ENCODE data around the gene ARHGAP18.
"Not testable (repeated sequence)": the region's sequence is repeated elsewhere in the genome, so short reads cannot be mapped to it uniquely, and the experiment has no call there.

ARHGAP18 gene

GRCh38 chr6:129583866-129584265 lies 126.1 kb downstream of the ARHGAP18 start:
- DNase-seq (ENCODE audit: low read depth): no peak

- DNase-seq (ENCODE audit: low read depth): no peak
Observed at GRCh38 chr6:129578315-129578714, 131.7 kb downstream of the ARHGAP18 start.

- DNase-seq (ENCODE audit: low read depth): no peak
Observed at GRCh38 chr6:129577691-129578090, 132.3 kb downstream of the ARHGAP18 start.

- DNase-seq (ENCODE audit: low read depth): no peak
Observed at GRCh38 chr6:129576456-129576855, 133.5 kb downstream of the ARHGAP18 start.

- no peak for DNase-seq (ENCODE audit: low read depth)
Observed at GRCh38 chr6:129575378-129576118, 134.4 kb downstream of the ARHGAP18 start.

GRCh38 chr6:129574605-129575004 lies 135.4 kb downstream of the ARHGAP18 start:
- not testable (repeated sequence) for DNase-seq (ENCODE audit: low read depth)

- not testable (repeated sequence) for DNase-seq (ENCODE audit: low read depth)
Observed at GRCh38 chr6:129570929-129571328, 139.0 kb downstream of the ARHGAP18 start.

- no peak for DNase-seq (ENCODE audit: low read depth)
Observed at GRCh38 chr6:129568015-129568414, 142.0 kb downstream of the ARHGAP18 start.

GRCh38 chr6:129567374-129567773 lies 142.6 kb downstream of the ARHGAP18 start:
- DNase-seq (ENCODE audit: low read depth): peak; percentile 1

- DNase-seq (ENCODE audit: low read depth): no peak
Observed at GRCh38 chr6:129565811-129566210, 144.2 kb downstream of the ARHGAP18 start.

GRCh38 chr6:129565366-129565765 lies 144.6 kb downstream of the ARHGAP18 start:
- no peak for DNase-seq (ENCODE audit: low read depth)

- DNase-seq (ENCODE audit: low read depth): no peak
Observed at GRCh38 chr6:129558248-129558647, 151.7 kb downstream of the ARHGAP18 start.

- no peak for DNase-seq (ENCODE audit: low read depth)
Observed at GRCh38 chr6:129555206-129555832, 154.7 kb downstream of the ARHGAP18 start.

- DNase-seq (ENCODE audit: low read depth): no peak
Observed at GRCh38 chr6:129552413-129552812, 157.6 kb downstream of the ARHGAP18 start.

GRCh38 chr6:129551486-129551885 lies 158.5 kb downstream of the ARHGAP18 start:
- DNase-seq (ENCODE audit: low read depth): no peak

GRCh38 chr6:129546702-129547101 lies 163.3 kb downstream of the ARHGAP18 start:
- no peak for DNase-seq (ENCODE audit: low read depth)

GRCh38 chr6:129544892-129545612 lies 164.9 kb downstream of the ARHGAP18 start:
- no peak for DNase-seq (ENCODE audit: low read depth)

- no peak for DNase-seq (ENCODE audit: low read depth)
Observed at GRCh38 chr6:129543981-129544380, 166.0 kb downstream of the ARHGAP18 start.

GRCh38 chr6:129542705-129543104 lies 167.3 kb downstream of the ARHGAP18 start:
- no peak for DNase-seq (ENCODE audit: low read depth)

- DNase-seq (ENCODE audit: low read depth): no peak
Observed at GRCh38 chr6:129539032-129539431, 170.9 kb downstream of the ARHGAP18 start.

GRCh38 chr6:129536271-129536670 lies 173.7 kb downstream of the ARHGAP18 start:
- DNase-seq (ENCODE audit: low read depth): no peak

- no peak for DNase-seq (ENCODE audit: low read depth)
Observed at GRCh38 chr6:129534926-129535325, 175.1 kb downstream of the ARHGAP18 start.
